Body of pancreas (tissue), 4 donors: ENCODE data around the gene SOCS1. TPM values are rescaled to one million over a fixed set of nuclear protein-coding genes. Genes with fewer than 3 reads are reported as not detected.

Experiments
- ATAC-seq: fragments of 150-250 bp; one replicate; pipeline ENCODE4 v1.9.1; 2016
- DNase-seq, 4 donors: peaks; one replicate each; pipeline ENCODE4 v3.0.0-alpha.2; 2019
- H3K27ac ChIP-seq, 4 donors: fragments of 200-600 bp; sonication (generic); 1 replicate in 3 of 4; 2 replicates in 1 of 4; pipeline versions ENCODE4 v1.5.1 to v1.6.1; 2016 to 2019; ENCODE audit warnings: mild to moderate bottlenecking in 1 of 4, mixed read lengths in 1 of 4, moderate library complexity in 1 of 4
- H3K27me3 ChIP-seq, 2 donors: fragments of 200-600 bp; sonication (generic); one replicate each; pipeline ENCODE4 v1.6.0; 2016; ENCODE audit warnings: mild to moderate bottlenecking in 1 of 2
- H3K36me3 ChIP-seq, 2 donors: fragments of 200-600 bp; sonication (generic); replicated peaks in 1 of 2; 2 replicates each; pipeline ENCODE4 v1.5.1; 2016; ENCODE audit warnings: low read depth in 2 of 2; ENCODE audit not compliant: insufficient read depth in 1 of 2
- H3K4me1 ChIP-seq: fragments of 200-600 bp; sonication (generic); one replicate; pipeline ENCODE4 v1.6.0; 2016
- H3K4me3 ChIP-seq, 2 donors: fragments of 200-600 bp; sonication (generic); 1 replicate in 1 of 2; 2 replicates in 1 of 2; pipeline ENCODE4 v1.5.1; 2016 to 2019
- H3K9me3 ChIP-seq, 3 donors: fragments of 200-600 bp; sonication (generic); 1 replicate in 2 of 3; 2 replicates in 1 of 3; pipeline ENCODE4 v1.5.1; 2016
- CTCF ChIP-seq, 7 experiments: fragments of 450-650 bp in 4 of 7; fragments of 200-600 bp in 3 of 7; sonication (generic) in 3 of 7; IDR thresholded peaks; one replicate each; pipeline ENCODE4 v1.5.1; 2016 to 2019; ENCODE audit warnings: antibody characterized with exemption in 7 of 7
- POLR2A ChIP-seq, 3 donors: fragments of 450-650 bp; IDR thresholded peaks; one replicate each; pipeline ENCODE4 v1.6.1; 2016; ENCODE audit warnings: antibody characterized with exemption in 3 of 3, mild to moderate bottlenecking in 2 of 3
- WGBS, 2 donors: methylation state at CpG; one replicate each; pipeline ENCODE4 v1.1.5; 2017; 5-methylcytosine and 5-hydroxymethylcytosine counted together
- intact Hi-C: fragments of 100-400 bp; cut with DNase I; formaldehyde crosslinking; loops from one replicate; pipeline ENCODE4 v1.15.1; 2023
- total RNA-seq, 2 donors: library from RNA; depleted of rRNA; stranded (reverse); fragments of >200 nt; gene quantifications; one replicate each; pipeline ENCODE4 v1.1.0, GENCODE V29; 2016

Gene SOCS1
- total RNA-seq, 2 donors from 2014 or later, result 1.0 to 7.9 TPM

- no peak overlapping the region for H3K27ac ChIP-seq
- no peaks in the 10 kb centered on the region for H3K36me3 ChIP-seq
- TF ChIP-seq CTCF (IDR thresholded peaks at IDR 0.05), result no peak
- TF ChIP-seq POLR2A (IDR thresholded peaks at IDR 0.05), result peak in 1 of 3 donors; percentile 7
- H3K27me3 ChIP-seq, result no peaks in the 10 kb centered on the region
- no peak for ATAC-seq
- intact Hi-C loops, result no loop called here
- peaks cover 9% of the 10 kb centered on the region for H3K4me1 ChIP-seq
- WGBS, 2 donors, result 86 to 96% methylated on average over 10 to 13 of the region's 13 CpGs
- no peak overlapping the region for H3K4me3 ChIP-seq
- no peaks in the 10 kb centered on the region for H3K9me3 ChIP-seq
- no peak for DNase-seq
Observed at GRCh38 chr16:11234884-11235702, 20.9 kb downstream of the SOCS1 start.

DNA sequence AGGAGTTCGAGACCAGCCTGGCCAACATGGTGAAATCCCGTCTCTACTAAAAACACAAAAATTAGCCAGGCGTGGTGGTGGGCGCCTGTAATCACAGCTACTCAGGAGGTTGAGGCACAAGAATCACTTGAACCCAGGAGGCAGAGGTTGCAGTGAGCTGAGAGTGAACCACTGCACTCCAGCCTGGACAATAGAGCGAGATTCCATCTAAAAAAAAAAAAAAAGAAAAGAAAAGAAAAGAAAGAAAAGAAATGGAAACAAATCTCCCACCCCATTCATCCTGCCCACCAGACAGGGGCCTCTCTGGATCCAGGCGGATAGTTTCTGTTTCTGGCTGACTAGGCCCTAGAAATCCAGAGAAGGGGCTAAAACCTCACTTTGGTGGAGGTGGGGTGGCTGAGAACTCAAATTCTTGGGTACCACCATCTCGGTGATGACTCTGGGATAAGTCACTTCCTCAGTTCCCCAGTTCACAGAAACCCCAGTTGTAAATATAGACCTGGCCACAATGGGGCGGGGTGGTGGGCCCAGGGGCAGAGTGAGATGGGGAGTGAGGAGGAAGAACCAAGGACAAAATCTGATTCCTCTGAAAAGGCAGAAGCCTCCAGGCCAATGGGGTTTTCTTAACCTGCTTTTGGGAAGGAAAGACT is 22.2 kb downstream of the SOCS1 start:
- no peak for TF ChIP-seq CTCF (IDR thresholded peaks at IDR 0.05)
- no peak for TF ChIP-seq POLR2A (IDR thresholded peaks at IDR 0.05)
- Histone ChIP-seq H3K27me3 (no peaks in the 10 kb centered on the region), H3K4me3 (no peak overlapping the region), H3K4me1 (peaks cover 12% of the 10 kb centered on the region), H3K27ac (peak overlapping the region in 1 of 4 donors; percentile 22), H3K36me3 (no peaks in the 10 kb centered on the region), H3K9me3 (no peaks in the 10 kb centered on the region)
- DNase-seq, result no peak
- ATAC-seq, result no peak
- intact Hi-C loops, result no loop called here
- WGBS, 2 donors, result 79 to 84% methylated on average over 8 of the region's 8 CpGs

DNA sequence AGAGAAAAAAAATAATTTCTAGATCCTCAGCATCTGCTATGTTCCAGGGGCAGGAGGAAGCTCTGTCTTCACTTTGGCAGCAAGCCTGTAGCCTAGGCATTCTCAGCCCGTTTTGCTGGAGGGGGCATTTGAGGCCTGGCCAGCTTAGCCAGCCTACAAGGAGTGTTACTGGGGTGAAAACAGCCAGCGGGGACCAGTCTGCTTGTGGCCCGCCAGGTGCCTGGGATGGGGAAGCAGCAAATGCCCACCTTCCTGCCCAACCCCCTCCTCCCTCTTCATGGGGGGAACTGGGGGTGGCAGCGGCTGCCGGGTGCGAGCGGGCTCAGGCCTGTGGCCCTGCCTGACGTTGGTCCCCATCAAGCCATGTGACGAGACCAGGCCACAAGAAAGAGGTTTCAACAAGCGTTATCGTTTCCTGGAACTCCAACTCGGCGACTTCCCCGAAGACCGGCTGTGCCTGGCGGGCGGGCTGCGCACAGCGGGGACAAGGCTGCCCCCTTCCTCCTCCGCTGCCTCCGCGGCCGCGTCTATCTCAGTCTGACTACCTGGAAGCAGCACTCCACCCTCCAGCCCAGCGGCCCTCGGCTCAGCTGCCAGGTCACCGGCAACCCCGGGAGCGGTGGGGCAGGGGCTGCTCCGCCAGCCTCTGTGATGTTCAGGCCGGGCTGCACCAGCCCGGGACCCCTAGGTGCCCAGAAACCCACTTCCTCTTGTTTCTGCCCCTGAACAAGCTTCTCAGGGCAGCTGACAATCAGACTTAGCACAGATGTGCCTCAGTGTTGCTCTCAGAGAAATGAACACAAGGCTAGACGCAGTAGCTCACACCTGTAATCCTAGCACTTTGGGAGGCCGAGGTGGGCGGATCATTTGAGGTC is 22.9 kb downstream of the SOCS1 start:
- H3K27ac ChIP-seq, result peak overlapping the region in 1 of 4 donors; percentile 22
- no peak for TF ChIP-seq POLR2A (IDR thresholded peaks at IDR 0.05)
- no peak for TF ChIP-seq CTCF (IDR thresholded peaks at IDR 0.05)
- no peaks in the 10 kb centered on the region for H3K9me3 ChIP-seq
- H3K4me3 ChIP-seq, result no peak overlapping the region
- ATAC-seq (no peak), DNase-seq (peak in 1 of 4 donors; percentile 51)
- intact Hi-C loops, result no loop called here
- peaks cover 12% of the 10 kb centered on the region for H3K4me1 ChIP-seq
- 54 to 62% methylated on average over 29 to 35 of the region's 35 CpGs for WGBS, 2 donors
- no peaks in the 10 kb centered on the region for H3K27me3 ChIP-seq
- H3K36me3 ChIP-seq, result no peaks in the 10 kb centered on the region

DNA sequence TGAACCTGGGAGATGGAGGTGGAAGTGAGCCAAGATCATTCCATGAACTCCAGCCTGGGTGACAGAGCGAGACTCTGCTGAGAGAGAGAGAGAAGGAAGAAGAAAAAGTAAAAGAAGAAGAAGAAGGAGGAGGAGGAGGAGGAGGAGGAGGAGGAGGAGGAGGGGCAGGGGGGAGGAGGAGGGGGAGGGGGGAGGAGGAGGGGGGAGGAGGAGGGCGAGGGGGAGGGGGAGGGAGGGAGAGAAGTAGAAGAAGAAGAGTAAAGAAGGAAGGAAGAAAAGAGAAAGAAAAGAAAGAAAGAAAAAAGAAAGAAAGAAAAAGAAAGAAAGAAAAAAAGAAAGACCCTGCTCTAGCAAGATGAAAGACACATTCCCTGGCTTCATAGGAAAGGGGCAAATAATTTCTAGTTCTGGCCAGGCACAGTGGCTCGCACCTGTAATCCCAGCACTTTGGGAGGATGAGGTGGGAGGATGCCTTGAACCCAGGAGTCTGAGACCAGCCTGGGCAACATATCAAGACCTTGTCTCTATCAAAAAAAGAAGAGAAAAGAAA is 23.6 kb downstream of the SOCS1 start:
- Histone ChIP-seq H3K4me1 (peaks cover 12% of the 10 kb centered on the region), H3K4me3 (no peak overlapping the region), H3K9me3 (no peaks in the 10 kb centered on the region), H3K27me3 (no peaks in the 10 kb centered on the region), H3K36me3 (no peaks in the 10 kb centered on the region), H3K27ac (no peak overlapping the region)
- ATAC-seq (no peak), DNase-seq (no peak)
- TF ChIP-seq POLR2A (IDR thresholded peaks at IDR 0.05) (no peak), CTCF (IDR thresholded peaks at IDR 0.05) (no peak)
- WGBS, 2 donors, result 85 to 89% methylated on average over 2 of the region's 3 CpGs
- intact Hi-C loops, result no loop called here
